Small intestine (tissue), 7 donors: Measurements from ENCODE around the gene CCDC188. TPM values are rescaled to one million over a fixed set of nuclear protein-coding genes. Genes with fewer than 3 reads are reported as not detected.

Experiments used
- DNase-seq, 2 donors: peaks; one replicate each; pipeline versions ENCODE4 v3.0.0 to v3.0.0-alpha.2; 2013
- FAIRE-seq: peaks from 2 replicates; lab custom pipeline; 2012; peaks lifted over from hg19 to GRCh38; lab: Jason Lieb, UNC
- H3K27ac ChIP-seq, 3 donors: one replicate each; pipeline ENCODE4 v1.5.1; 2013; ENCODE audit warnings: low read length in 2 of 3, mild to moderate bottlenecking in 2 of 3, control low read depth in 1 of 3, inconsistent platforms in 1 of 3, low read depth in 1 of 3, moderate library complexity in 1 of 3
- H3K27me3 ChIP-seq, 3 donors: one replicate each; pipeline ENCODE4 v1.6.1; 2013; ENCODE audit warnings: low read length in 3 of 3, inconsistent platforms in 1 of 3; ENCODE audit not compliant: control insufficient read depth in 3 of 3, insufficient read depth in 3 of 3
- H3K36me3 ChIP-seq, 3 donors: one replicate each; pipeline ENCODE4 v1.6.1; 2013; ENCODE audit warnings: low read length in 3 of 3, inconsistent platforms in 1 of 3, low read depth in 1 of 3, mild to moderate bottlenecking in 1 of 3, moderate library complexity in 1 of 3; ENCODE audit not compliant: control insufficient read depth in 3 of 3, insufficient read depth in 2 of 3
- H3K4me1 ChIP-seq, 3 donors: one replicate each; pipeline ENCODE4 v1.6.1; 2013; ENCODE audit warnings: low read length in 2 of 3, inconsistent platforms in 1 of 3, low read depth in 1 of 3, mild to moderate bottlenecking in 1 of 3, moderate library complexity in 1 of 3; ENCODE audit not compliant: control insufficient read depth in 3 of 3, insufficient read depth in 2 of 3
- H3K4me3 ChIP-seq, 3 donors: one replicate each; pipeline ENCODE4 v1.5.1; 2013; ENCODE audit warnings: low read length in 3 of 3, control low read depth in 1 of 3, inconsistent platforms in 1 of 3, low read depth in 1 of 3, mild to moderate bottlenecking in 1 of 3, moderate library complexity in 1 of 3
- H3K9me3 ChIP-seq, 2 donors: one replicate each; pipeline ENCODE4 v1.6.1; 2013; ENCODE audit warnings: low read depth in 1 of 2, low read length in 1 of 2; ENCODE audit not compliant: control insufficient read depth in 2 of 2, insufficient read depth in 1 of 2
- WGBS, 3 donors: extraction: QIAGEN DNeasy Blood & Tissue Kit; methylation state at CpG; one replicate each; pipeline ENCODE4 v1.1.7; 2013; 5-methylcytosine and 5-hydroxymethylcytosine counted together
- polyA plus RNA-seq, 4 donors: library from polyadenylated mRNA; stranded (reverse) in 3 of 4; unstranded in 1 of 4; fragments of 200-250 nt in 3 of 4; fragments of 120-200 nt in 1 of 4; gene quantifications; one replicate each; pipeline versions ENCODE4 v1.2.1 to v1.2.3, GENCODE V29; 2013
- donor health status: healthy with polysubstance abuse.
- donor health status: control.
- donor health status: control.
- donor health status: Bipolar disorder and iron deficiency.
- donor health status: healthy.

Gene CCDC188
- polyA plus RNA-seq, 4 donors, result 1.2 to 1.6 TPM; not detected in 2

- H3K27ac ChIP-seq, result no peak overlapping the region
- no peaks in the 10 kb centered on the region for H3K27me3 ChIP-seq
- H3K36me3 ChIP-seq, result peaks cover 9 to 88% (median 24%) of the 10 kb centered on the region in 3 donors
- 91 to 96% (median 94%) methylated on average over 9 to 10 of the region's 10 CpGs for WGBS, 3 donors
- no peaks in the 10 kb centered on the region for H3K9me3 ChIP-seq
- no peaks in the 10 kb centered on the region for H3K4me1 ChIP-seq
- no peak overlapping the region for H3K4me3 ChIP-seq
- FAIRE-seq, result no peak
- DNase-seq, result no peak
These were observed 44.0 kb downstream of the CCDC188 start for GRCh38 chr22:20106849-20107237.

GRCh38 chr22:20106205-20106848 lies 44.5 kb downstream of the CCDC188 start:
- Histone ChIP-seq H3K27me3 (no peaks in the 10 kb centered on the region), H3K4me3 (no peak overlapping the region), H3K36me3 (peaks cover 9 to 87% (median 26%) of the 10 kb centered on the region in 3 donors), H3K27ac (no peak overlapping the region), H3K4me1 (no peaks in the 10 kb centered on the region), H3K9me3 (no peaks in the 10 kb centered on the region)
- 89 to 93% (median 92%) methylated on average over 18 to 20 of the region's 20 CpGs for WGBS, 3 donors
- FAIRE-seq, result no peak
- DNase-seq, result no peak

GRCh38 chr22:20105456-20106204 lies 45.2 kb downstream of the CCDC188 start:
- Histone ChIP-seq H3K36me3 (peaks cover 9 to 86% (median 28%) of the 10 kb centered on the region in 3 donors), H3K27me3 (no peaks in the 10 kb centered on the region), H3K27ac (no peak overlapping the region), H3K4me1 (no peaks in the 10 kb centered on the region), H3K4me3 (no peak overlapping the region), H3K9me3 (no peaks in the 10 kb centered on the region)
- no peak for DNase-seq
- FAIRE-seq, result no peak
- 92 to 98% (median 95%) methylated on average over 7 of the region's 7 CpGs for WGBS, 3 donors

- WGBS, 3 donors, result 90 to 92% (median 91%) methylated on average over 12 of the region's 12 CpGs
- FAIRE-seq, result no peak
- DNase-seq, result no peak
- Histone ChIP-seq H3K36me3 (peaks cover 10 to 74% (median 32%) of the 10 kb centered on the region in 3 donors), H3K27ac (no peak overlapping the region), H3K9me3 (no peaks in the 10 kb centered on the region), H3K4me3 (no peak overlapping the region), H3K27me3 (no peaks in the 10 kb centered on the region), H3K4me1 (no peaks in the 10 kb centered on the region)
These were observed 48.6 kb downstream of the CCDC188 start for GRCh38 chr22:20102203-20102780.

GRCh38 chr22:20101638-20102037 lies 49.2 kb downstream of the CCDC188 start:
- no peak for FAIRE-seq
- H3K4me1 ChIP-seq, result no peaks in the 10 kb centered on the region
- peaks cover 7 to 67% (median 27%) of the 10 kb centered on the region in 3 donors for H3K36me3 ChIP-seq
- H3K27ac ChIP-seq, result no peak overlapping the region
- WGBS, 3 donors, result 72 to 80% (median 77%) methylated on average over 8 of the region's 8 CpGs
- no peaks in the 10 kb centered on the region for H3K9me3 ChIP-seq
- no peaks in the 10 kb centered on the region for H3K27me3 ChIP-seq
- no peak for DNase-seq
- H3K4me3 ChIP-seq, result no peak overlapping the region

- Histone ChIP-seq H3K4me3 (no peak overlapping the region), H3K4me1 (no peaks in the 10 kb centered on the region), H3K27me3 (no peaks in the 10 kb centered on the region), H3K9me3 (peaks cover 0 to 4% of the 10 kb centered on the region in 2 donors), H3K27ac (no peak overlapping the region), H3K36me3 (peaks cover 15 to 61% (median 17%) of the 10 kb centered on the region in 3 donors)
- WGBS, 3 donors, result 93 to 97% (median 96%) methylated on average over 6 of the region's 6 CpGs
- no peak for FAIRE-seq
- no peak for DNase-seq
These were observed 51.6 kb downstream of the CCDC188 start for GRCh38 chr22:20099099-20099711.

Other genes with a start within 250 kb of the CCDC188 start
- gene COMT, start 209.3 kb downstream of the CCDC188 start, polyA plus RNA-seq, result 100 to 1,000 TPM in 3 of 4 donors, 10 to 100 TPM in 1; 57.8 to 236 (median 135) TPM
- gene TXNRD2, start 209.2 kb downstream of the CCDC188 start, polyA plus RNA-seq, result 10 to 100 TPM; 16.8 to 43.8 (median 29.5) TPM
- gene ARVCF, start 134.2 kb downstream of the CCDC188 start, polyA plus RNA-seq, result 10 to 100 TPM in 2 of 4 donors, 1 to 10 TPM in 2; 2.2 to 17.9 (median 7.3) TPM
- gene TANGO2, start 129.9 kb downstream of the CCDC188 start, polyA plus RNA-seq, result 10 to 100 TPM; 16.5 to 23.3 (median 20.9) TPM
- gene DGCR8, start 70.8 kb downstream of the CCDC188 start, polyA plus RNA-seq, result 10 to 100 TPM; 17.0 to 31.0 (median 17.7) TPM
- gene RANBP1, start 35.0 kb downstream of the CCDC188 start, polyA plus RNA-seq, result 100 to 1,000 TPM in 2 of 4 donors, 10 to 100 TPM in 2; 61.5 to 184 (median 103) TPM
- 10 to 100 TPM; 30.5 to 49.3 (median 37.2) TPM for gene TRMT2A, start 33.8 kb downstream of the CCDC188 start, polyA plus RNA-seq
- gene ZDHHC8, start 19.3 kb downstream of the CCDC188 start, polyA plus RNA-seq, result 10 to 100 TPM in 3 of 4 donors, 1 to 10 TPM in 1; 3.8 to 33.5 (median 14.3) TPM
- 10 to 100 TPM in 1 of 4 donors, 1 to 10 TPM in 3; 2.9 to 25.7 (median 4.4) TPM for gene RTN4R, start 117.3 kb upstream of the CCDC188 start, polyA plus RNA-seq
- gene DGCR6L, start 169.0 kb upstream of the CCDC188 start, polyA plus RNA-seq, result 10 to 100 TPM; 47.2 to 80.1 (median 53.8) TPM
- 10 to 100 TPM in 1 of 4 donors, 1 to 10 TPM in 3; 2.5 to 10.6 (median 4.2) TPM for gene ZNF74, start 243.1 kb upstream of the CCDC188 start, polyA plus RNA-seq